COLO829 (cell line): ENCODE measurements around the gene MBOAT2.

Source experiments
- DNase-seq: peaks from one replicate; pipeline ENCODE4 v3.0.0; 2012; ENCODE audit warnings: low spot score

The MBOAT2 gene

DNA sequence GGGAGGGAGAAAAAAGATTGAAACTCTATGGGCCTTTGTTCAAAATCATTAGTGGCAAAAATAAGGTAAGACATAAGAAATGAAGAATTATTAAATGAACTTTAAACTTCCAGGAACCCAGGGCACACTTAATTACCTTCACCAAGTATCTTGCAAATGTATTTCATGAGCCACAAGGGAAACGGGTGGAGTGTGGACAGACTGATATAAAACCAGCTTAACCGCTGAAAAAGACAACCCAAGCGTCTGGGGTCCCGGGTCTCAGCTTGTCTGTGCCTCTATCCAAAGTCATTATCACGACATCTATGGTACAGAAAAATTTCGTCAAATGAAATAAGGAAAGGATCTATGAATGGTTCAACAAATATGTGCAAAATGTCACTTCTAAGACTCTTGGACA is 13.9 kb upstream of the MBOAT2 start:
- no peak for DNase-seq

DNA sequence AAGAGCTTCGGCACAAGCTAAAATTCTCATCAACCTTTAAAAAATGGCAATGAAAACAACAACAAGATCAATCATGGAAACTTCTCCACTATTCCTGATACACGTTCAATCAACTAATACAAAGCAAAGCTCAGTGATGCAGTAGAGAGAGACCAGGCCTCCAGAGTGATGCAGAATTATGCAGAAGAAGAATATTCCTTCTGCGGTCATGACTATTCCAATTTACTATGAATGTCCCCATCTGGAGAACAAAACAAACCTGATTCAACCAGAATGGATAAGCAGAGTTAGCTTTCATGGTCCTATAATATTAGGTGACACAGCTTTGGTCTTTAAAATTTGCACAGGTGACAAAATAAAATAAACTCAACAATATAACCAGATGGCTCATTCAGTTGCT is 12.5 kb upstream of the MBOAT2 start:
- no peak for DNase-seq

- DNase-seq: no peak
Observed at GRCh38 chr2:9013403-9013802, 9.9 kb upstream of the MBOAT2 start.

DNA sequence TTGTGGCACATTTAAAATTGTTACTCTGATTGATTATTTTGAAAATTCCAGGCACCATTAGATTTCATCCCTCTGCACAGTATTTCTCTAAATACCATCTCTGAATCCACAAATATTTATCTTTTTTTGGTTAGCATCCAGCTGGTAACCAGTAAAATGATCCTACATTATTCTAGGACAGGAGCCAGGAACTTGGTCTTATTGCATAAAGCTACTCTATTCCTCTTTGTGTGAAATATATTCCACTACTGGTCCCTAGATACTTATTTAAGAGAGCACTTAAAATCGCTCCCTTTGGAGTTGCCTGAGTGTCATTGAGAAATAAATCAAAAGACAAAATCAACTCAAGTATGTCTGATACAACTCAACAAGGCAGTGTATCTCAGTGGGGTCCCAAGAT is 7.4 kb upstream of the MBOAT2 start:
- DNase-seq: no peak

DNA sequence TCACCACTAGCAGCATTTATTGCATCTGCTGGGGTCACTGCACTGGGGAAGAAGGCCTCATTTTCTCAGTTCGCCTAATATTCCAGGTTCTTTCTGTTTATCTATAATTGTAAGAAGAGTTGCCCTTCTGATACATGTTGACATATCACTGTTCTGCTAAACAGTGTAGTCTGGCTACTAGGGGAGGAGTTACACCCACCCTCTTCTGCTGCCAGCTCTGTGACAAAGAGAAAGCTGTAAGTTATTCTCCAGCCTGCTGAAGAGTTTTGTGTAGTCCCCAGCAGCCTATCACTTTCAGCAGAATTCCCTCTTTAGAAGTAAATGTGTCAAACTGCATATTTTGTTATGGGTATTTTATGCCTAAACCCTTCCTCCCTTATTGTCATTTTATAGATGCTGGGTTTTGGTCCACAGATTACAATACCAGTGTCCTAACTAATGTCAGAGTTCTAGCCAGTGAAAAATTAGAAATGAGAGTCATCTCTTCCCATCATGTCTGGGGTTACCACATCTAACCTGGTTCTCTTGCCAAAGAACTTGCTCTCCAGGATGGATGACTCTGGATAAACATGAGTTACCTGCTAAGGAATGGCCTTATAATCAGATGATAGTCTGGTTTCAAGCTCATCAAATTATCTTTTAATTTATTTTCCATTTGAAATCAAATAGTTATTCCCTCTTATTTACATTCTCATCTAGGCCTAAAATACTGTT is 5.6 kb upstream of the MBOAT2 start:
- DNase-seq: no peak

DNA sequence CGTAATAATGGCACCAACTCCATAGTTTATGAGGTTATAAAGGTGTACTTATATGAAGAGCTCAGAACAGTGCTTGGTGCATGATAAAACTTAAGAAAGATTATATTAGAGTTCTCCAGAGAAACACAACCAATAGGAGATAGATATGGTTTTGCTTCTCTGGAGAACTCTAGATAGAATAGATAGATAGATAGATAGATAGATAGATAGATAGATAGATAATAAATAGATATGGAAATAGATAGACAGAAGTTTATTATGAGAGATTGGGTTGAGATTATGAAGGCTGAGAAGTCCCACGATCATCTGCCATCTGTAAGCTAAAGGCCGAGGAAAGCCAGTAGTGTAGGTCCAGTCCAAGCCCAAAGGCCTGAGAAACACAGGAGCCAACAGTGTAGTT is 2.9 kb upstream of the MBOAT2 start:
- DNase-seq: no peak

DNA sequence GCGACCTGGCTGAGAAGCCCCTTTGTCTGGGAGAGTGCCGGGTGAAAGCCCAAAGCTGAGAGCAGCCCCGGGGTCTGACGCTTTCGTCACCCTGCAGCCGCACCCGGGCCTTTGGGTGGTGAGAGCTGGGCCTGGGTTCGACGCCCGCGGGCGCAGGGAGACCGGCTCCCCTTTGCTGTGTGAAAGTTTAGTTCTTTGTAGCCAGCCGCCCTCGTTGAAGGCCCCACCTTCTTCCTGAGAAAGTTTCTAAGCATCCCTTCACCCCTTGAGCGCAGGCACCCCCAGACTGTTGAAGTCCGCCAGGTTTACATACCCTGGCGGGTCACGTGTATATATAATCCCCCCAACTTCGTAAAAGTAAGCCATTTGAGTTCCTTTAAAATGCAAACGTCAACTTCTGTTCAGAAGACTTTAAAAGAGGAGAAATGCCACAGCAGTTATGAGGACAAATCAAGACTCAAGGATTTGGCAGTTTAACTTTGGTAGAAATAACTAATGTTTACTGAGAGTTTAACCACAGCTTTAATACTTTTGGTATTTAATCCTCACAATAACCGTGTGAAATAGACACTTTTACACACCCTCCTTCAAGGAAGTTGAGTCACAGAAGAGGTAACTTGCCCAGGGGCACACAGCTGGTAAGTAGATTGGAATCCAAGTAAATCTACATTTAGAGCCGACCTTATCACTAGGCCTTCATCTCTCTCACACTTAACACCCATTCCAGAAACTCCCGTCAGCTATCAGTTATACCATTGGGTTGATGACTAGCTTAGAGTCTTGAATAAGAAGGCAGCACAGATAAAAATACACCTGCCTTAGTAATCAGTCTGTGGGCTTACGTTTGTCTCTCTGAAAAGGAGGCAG is 1.1 kb upstream of the MBOAT2 start:
- no peak for DNase-seq

GRCh38 chr2:9003366-9003615 is 193 bp downstream of the MBOAT2 start:
- DNase-seq: no peak

GRCh38 chr2:9002637-9003365 is 683 bp downstream of the MBOAT2 start:
- DNase-seq: no peak

GRCh38 chr2:9002313-9002636 is 1.2 kb downstream of the MBOAT2 start:
- no peak for DNase-seq

- DNase-seq: no peak
Observed at GRCh38 chr2:9001778-9002177, 1.7 kb downstream of the MBOAT2 start.

DNA sequence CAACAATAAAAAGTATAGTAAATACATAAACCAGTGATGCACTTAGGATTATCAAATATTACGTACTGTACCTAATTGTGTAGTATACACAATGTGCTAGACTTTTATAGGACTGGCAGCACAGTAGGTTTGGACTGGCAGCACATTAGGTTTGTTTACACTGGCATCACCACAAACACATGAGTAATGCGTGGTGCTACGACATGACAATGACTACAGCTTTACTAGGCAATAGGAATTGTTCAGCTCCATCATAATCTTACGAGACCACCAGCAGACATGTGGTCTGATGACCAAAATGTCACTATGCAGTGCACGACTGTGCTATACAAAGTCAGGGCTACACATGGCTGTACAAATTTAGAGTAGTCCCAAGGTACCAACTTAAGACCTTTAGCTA is 2.3 kb downstream of the MBOAT2 start:
- DNase-seq: no peak

DNA sequence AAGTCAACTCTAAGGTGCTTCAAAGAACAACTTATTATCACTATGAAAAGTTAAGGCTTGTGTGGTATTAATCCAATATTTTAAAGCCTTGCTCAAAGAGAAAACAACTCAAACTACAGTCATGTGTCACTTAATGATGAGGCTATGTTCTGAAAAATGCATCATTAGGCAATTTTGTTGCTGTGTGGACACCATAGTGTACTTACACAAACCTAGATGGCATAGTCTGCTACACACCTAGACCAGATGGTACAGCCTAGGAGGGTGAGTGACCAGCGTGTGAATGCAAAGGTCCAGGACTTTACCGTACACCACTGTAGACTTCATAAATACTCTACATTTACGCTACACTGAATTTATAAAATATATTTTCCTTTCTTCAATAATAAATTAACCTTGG is 3.0 kb downstream of the MBOAT2 start:
- no peak for DNase-seq

GRCh38 chr2:8999797-9000196 is 3.7 kb downstream of the MBOAT2 start:
- no peak for DNase-seq

DNA sequence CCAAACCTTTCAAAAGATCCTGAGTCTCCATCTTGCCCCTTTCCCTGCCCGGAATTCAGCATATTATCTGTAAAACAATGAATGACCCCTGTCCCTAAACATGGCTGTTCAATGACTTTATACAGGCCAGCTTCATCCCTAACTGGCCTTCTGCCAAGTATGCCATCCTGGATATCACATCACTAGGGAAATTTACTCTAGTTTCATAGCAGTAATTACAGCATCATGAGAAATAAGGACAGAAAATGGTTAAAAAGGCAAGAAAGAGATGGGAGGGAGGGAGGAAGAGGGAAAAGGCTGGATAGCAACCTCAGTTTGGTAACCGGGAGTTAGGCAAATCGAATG is 4.4 kb downstream of the MBOAT2 start:
- no peak for DNase-seq

GRCh38 chr2:8998418-8999101 is 4.9 kb downstream of the MBOAT2 start:
- DNase-seq: no peak

GRCh38 chr2:8997631-8998030 is 5.9 kb downstream of the MBOAT2 start:
- no peak for DNase-seq

DNA sequence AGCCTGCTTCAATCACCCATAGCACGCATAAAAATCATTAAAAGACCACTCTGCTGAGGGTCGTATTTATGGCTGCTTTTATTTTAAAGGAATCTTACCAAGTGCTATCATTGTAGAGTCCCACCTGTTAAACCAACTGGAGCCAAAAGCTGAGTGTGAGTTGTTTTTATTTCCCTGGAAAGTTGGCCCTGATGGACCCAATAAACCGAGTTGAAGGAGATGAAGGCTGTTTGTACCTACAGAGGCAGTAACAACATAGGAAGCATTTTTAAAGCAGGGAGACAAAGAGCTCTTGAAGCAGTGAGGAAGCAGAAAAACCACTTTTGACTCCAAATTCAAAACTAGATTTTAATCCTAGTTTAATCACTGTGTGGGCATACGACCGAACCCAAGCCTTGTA is 6.4 kb downstream of the MBOAT2 start:
- DNase-seq: no peak

DNA sequence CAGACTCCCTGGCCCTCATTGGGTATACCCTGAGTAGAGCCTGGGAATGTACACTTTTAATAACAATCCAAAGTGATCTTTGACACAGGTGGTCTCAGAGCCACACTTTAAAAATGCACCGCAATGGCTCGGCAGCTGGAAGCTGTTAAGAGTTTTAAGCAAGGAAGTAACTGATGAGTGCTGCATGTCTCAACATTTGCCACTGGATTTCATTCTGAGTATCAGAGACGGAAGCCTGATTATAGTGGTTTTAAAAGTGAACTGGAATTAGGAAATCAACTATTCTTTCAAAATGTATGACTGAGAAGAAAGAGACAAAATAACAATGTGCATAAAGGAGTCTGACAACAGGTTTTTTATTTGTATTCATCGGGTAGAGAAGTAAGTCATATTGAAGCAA is 7.5 kb downstream of the MBOAT2 start:
- DNase-seq: no peak

DNA sequence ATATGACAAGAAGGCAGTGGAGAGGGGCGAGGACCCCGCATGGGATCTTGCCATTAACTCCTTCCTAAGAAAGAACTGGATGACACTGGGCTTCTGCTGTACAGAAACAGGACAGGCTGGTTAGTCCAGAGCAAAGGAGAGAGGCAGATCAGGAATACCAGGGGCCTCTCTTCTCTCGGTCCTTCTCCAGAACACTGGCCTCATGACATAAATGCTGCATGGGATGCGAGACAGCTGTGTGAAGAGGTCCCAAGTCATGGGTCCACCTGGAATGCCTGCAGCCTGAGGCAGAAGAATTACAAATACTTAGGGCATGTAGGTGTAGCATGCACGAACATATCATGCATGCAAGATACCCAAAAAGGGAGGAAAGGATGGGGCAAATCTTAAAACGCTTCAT is 9.1 kb downstream of the MBOAT2 start:
- DNase-seq: no peak

- no peak for DNase-seq
Observed at GRCh38 chr2:8993902-8994278, 9.6 kb downstream of the MBOAT2 start.

DNA sequence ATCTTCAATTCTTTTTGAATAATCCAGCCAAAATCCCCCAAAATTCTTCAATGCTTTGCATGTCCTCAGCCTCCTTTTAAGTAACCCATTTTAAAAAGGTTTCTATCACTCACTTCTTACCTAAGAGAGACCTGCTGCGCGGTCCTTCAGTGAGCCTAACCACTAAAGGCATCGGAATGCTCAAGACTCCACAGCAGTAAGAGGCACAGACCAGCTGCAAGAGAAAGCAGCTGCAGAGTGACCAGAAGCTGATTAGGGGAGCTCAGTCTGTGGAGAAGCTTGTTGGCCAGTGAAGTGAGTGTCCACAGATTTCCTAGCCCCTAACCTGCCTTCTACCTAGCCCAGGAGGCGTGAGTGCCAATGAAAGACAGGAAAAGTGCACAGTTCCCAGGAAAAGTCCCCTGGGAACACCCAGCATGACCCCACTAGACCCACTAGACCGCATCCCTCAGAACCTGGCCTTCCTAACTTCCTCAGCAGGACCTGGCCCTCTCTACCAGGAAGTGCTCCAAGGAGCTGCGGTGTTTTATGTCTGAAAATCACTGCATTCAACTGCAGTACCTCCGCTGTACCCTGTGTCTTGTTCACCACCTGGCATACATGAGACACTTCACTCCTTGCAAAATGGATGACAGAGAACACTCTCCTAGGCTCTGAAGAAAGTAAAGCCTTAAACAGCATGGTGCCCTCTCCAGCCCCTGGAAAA is 10.1 kb downstream of the MBOAT2 start:
- no peak for DNase-seq
